Activated gamma-delta T cell (primary cell): ENCODE measurements around the gene MOGAT3.

Experiments
- DNase-seq: peaks from one replicate; lab custom pipeline; 2025; lab: John Stamatoyannopoulos, UW

MOGAT3 gene

GRCh38 chr7:101172005-101172853, 28.6 kb downstream of the MOGAT3 start:
- DNase-seq: no peak

DNA sequence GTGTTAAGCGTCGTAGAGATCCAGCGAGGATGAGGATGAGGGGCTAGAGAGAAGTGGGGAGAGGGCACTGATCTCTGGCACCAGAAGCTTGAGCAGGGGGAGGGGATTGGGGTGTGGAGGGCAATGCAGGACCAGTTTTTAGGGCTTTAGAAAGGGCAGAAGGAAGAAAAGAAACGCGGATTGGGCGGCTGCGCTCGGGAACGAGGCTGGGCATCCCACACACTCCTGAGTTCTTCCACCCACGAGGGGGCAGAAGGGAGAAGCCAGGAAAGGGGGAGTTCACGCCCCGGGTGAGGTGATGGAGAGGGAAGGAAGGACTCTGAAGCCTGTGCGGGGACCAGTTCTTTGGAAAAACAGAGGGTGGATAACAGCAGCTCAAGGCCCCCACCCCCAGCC, 29.4 kb downstream of the MOGAT3 start:
- DNase-seq: no peak

- peak; percentile 21 for DNase-seq
Measured at GRCh38 chr7:101170617-101171441, 30.0 kb downstream of the MOGAT3 start.

DNA sequence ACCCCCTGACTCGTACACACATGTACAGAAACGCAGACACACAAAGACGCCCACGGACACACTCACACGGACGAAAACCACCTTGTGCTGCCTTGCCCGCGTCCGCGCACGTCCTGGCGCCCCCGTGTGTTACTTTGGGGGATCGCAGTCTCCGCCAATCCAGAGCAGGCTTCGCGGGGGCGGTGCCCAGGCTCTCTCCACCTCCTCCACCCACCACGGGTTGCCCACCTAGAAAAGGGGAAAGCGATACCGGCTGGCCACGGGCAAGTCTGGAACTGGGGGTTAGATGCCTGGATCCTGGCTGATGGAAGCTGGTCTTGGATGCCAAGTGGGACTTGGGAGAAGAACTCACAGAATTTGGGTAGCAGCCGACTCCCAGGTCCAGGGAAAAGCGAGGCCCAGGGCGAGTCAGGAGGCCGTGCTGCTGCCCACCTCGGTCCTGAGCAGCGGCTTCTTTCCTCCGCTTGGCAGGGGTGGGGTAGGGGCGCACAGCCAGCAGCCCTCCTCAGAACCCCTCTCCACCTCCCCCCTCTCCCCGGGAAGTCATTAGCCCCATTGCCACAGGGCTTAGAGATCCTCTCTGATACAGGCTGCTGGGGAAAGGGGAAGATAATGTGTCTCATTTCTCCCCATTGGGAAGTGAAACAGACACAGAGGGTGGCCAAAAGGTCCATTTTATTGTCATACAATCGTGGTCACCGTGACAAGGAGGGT, 30.8 kb downstream of the MOGAT3 start:
- peak; percentile 52 for DNase-seq

- no peak for DNase-seq
Measured at GRCh38 chr7:101169110-101169837, 31.6 kb downstream of the MOGAT3 start.

GRCh38 chr7:101168412-101169049, 32.3 kb downstream of the MOGAT3 start:
- no peak for DNase-seq

DNA sequence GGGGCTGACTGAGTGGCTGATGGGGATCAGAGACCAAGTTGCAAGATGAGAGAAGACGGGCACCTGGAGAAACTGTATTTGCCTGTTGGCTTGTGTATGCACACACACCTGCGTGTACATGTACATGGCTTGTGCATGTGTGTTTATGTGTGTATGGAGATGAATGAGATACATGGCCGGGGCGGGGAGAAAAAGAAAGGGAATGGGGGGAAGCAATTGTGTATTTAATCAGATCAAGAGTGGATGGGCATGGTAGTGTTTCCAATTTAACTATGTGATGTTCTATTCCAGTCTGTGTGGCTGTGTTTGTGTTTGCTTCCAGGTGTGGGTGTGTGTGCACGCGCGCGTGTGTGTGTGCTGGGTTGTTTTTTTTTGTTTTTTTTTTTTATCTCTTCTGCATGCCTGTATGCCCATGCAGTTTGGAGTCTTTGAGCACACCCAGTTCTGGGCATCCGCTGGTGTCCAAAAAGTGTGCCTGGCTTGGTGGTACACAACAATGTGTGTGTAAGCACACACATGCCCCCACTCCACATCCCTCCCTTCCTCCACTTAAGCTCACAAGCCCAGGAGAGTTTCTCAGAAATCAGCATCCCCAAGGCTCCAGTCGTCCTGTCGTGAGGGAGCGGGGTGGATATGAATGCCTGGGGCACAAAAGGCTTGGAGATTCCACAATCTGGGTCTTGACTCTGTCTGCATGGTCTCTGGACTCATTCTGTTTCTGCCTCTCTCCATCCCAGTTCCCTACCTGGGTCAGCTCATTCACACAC, 33.0 kb downstream of the MOGAT3 start:
- no peak for DNase-seq

DNA sequence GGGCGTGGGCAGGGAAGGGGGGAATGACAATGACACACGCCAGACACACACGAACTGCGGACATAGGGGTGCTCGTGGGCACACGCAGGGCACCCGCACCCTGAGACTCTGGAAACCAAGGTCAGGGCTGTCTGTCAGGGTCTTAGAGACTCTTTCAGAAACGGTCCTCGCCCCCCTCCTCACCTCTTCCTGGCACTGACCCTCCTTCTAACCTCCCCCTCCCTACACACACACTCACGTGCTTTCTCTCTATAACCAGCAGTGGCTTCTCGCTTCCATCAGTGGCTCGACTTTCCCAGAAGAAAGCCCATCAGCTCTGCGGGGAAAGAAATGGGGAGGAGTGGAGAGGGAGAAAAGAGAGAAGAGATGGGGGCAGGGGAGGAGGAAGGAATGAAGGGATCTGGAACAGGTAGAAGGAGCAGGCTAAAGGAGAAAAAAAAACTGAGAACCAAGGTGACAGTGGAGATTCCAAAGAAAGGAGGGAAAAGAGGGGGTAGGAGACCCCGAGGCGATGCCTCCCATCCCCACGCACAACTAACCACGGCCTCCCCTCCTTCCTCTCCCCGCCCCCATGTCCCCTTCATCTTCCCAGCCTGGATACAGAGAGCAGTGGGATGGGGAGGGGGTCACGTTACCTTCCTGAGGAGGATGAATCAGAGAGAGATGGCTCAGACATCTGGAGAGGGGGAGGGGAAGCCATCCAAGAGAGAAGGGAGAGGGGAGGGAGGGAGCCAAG, 33.8 kb downstream of the MOGAT3 start:
- DNase-seq: no peak

GRCh38 chr7:101166648-101166908, 34.3 kb downstream of the MOGAT3 start:
- DNase-seq: no peak

DNA sequence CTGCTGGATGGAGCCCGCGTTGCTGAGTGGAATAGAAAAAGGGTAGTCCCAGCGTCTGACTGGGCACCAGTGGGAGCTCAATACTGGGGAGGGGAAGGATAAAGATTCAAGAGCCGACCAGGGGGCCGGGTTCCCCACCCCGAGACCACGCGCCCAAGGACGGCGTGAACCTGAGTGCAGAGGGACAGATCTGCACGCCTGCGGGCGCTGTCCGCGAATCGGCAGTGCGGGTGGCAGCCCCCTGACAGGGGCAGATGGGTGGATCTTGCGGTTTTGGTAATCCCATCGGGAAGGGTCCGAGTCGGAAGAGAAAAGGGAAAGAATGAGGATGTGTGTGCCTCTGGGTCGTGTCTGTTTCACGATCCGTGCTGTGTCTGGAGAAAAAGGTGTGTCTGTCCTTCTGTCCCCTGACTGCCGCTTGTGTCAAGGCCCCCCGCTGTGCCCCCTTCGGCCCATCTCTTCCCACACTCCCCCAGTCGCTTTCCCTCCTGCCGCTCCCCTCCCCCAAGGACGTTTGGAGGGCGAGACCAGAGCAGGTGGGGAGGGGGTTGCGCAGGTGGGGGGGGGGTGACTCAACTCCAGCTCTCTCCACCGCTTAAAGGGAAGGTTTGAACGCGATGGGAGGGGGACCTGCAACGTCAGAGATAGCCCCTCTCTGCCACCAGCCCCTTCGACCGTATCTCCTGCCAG, 34.7 kb downstream of the MOGAT3 start:
- no peak for DNase-seq

GRCh38 chr7:101165075-101165957, 35.5 kb downstream of the MOGAT3 start, which contains the start of gene VGF:
Gene VGF, minus strand, starts transcription at chr7:101165569. Its CDS starts 726 bp downstream, at chr7:101164843.
- DNase-seq: peak; percentile 81

- DNase-seq: no peak
Measured at GRCh38 chr7:101164071-101164840, 36.6 kb downstream of the MOGAT3 start.

- DNase-seq: no peak
Measured at GRCh38 chr7:101163279-101164070, 37.4 kb downstream of the MOGAT3 start.

- DNase-seq: no peak
Measured at GRCh38 chr7:101162551-101163278, 38.1 kb downstream of the MOGAT3 start.

DNA sequence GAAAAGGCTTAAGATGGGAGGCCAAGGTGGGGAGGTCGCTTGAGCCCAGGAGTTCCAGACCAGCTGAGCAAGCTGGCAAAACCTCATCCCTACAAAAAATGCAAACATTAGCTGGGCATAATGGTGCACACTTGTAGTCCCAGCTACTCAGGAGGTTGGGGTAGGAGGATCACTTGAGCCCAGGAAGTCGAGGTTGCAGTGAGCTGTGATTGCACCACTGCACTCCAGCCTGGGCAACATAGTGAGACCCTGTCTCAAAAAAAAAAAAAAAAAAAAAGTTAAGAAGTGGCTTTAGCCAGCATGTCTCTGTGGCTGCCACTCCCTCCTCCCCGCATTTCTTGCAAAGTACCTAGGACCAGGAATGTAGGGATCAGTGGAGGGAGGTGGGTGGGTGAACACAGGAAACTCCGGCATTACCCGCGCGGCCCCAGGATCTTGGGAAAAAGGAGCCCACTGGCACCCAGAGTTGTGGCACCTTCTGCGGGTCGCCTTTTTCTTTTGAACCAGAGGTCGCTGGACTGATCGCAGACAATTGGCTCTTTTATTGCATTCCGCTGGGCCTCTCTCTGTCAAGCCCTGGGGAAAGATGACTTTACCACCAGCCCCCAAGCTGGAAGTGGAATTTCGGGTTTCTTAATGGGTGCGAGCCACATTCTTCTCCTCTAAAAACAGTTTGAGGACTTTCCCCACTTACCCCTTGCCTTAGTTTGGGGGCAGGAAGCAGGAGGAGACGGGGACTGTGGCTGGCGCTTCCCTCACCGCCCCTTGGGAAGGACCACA, 39.0 kb downstream of the MOGAT3 start:
- DNase-seq: no peak
